T follicular helper cell (primary cell): ENCODE measurements around the gene ARL2BP.
"Not testable (repeated sequence)": the region's sequence is repeated elsewhere in the genome, so short reads cannot be mapped to it uniquely, and the experiment has no call there.

Experiments used
- DNase-seq: peaks from one replicate; pipeline ENCODE4 v3.0.0-alpha.2; 2020; ENCODE audit warnings: low read depth
- total RNA-seq, 2 experiments: gene quantifications; one replicate each; lab custom pipeline; 2026; lab: John Stamatoyannopoulos, UW

Gene ARL2BP
- total RNA-seq: 35.1 to 87.5 reads per million in 2 experiments

- DNase-seq: peak; percentile 97
These were observed at the start of gene ARL2BP for GRCh38 chr16:57244767-57245471. Gene ARL2BP, plus strand, starts transcription at chr16:57245259. Its CDS starts 109 bp downstream, at chr16:57245368.

- DNase-seq: no peak
These were observed 48.8 kb upstream of the ARL2BP start for GRCh38 chr16:57196286-57196685.

GRCh38 chr16:57196753-57197152 lies 48.3 kb upstream of the ARL2BP start:
- no peak for DNase-seq

- not testable (repeated sequence) for DNase-seq
These were observed 44.7 kb upstream of the ARL2BP start for GRCh38 chr16:57200321-57200720.

- not testable (repeated sequence) for DNase-seq
These were observed 44.1 kb upstream of the ARL2BP start for GRCh38 chr16:57200926-57201325.

GRCh38 chr16:57202095-57202886 lies 42.8 kb upstream of the ARL2BP start:
- no peak for DNase-seq

- DNase-seq: no peak
These were observed 41.6 kb upstream of the ARL2BP start for GRCh38 chr16:57203451-57203850.

GRCh38 chr16:57204675-57205074 lies 40.4 kb upstream of the ARL2BP start:
- DNase-seq: no peak

GRCh38 chr16:57208926-57209325 lies 36.1 kb upstream of the ARL2BP start:
- DNase-seq: no peak

GRCh38 chr16:57209780-57210179 lies 35.3 kb upstream of the ARL2BP start:
- DNase-seq: no peak

- DNase-seq: no peak
These were observed 31.6 kb upstream of the ARL2BP start for GRCh38 chr16:57213462-57213861.

GRCh38 chr16:57216968-57217367 lies 28.1 kb upstream of the ARL2BP start:
- DNase-seq: no peak

- no peak for DNase-seq
These were observed 22.0 kb upstream of the ARL2BP start for GRCh38 chr16:57223057-57223456.

GRCh38 chr16:57224651-57225335 lies 20.3 kb upstream of the ARL2BP start:
- no peak for DNase-seq

- DNase-seq: no peak
These were observed 19.1 kb upstream of the ARL2BP start for GRCh38 chr16:57225978-57226377.

GRCh38 chr16:57226701-57227621 lies 18.1 kb upstream of the ARL2BP start:
- no peak for DNase-seq

- DNase-seq: no peak
These were observed 16.0 kb upstream of the ARL2BP start for GRCh38 chr16:57229079-57229478.

GRCh38 chr16:57231821-57232350 lies 13.2 kb upstream of the ARL2BP start:
- no peak for DNase-seq

GRCh38 chr16:57233944-57234706 lies 10.9 kb upstream of the ARL2BP start:
- no peak for DNase-seq

GRCh38 chr16:57234707-57235092 lies 10.4 kb upstream of the ARL2BP start:
- no peak for DNase-seq
